Bronchial epithelial cell (primary cell): ENCODE data around the gene PER3. TPM values are rescaled to one million over a fixed set of nuclear protein-coding genes. Genes with fewer than 3 reads are reported as not detected.

Experiments
- DNase-seq: peaks from one replicate; pipeline ENCODE4 v3.0.0-alpha.2; 2010; ENCODE audit warnings: low read depth
- FAIRE-seq: peaks from 2 replicates; lab custom pipeline; 2011; peaks lifted over from hg19 to GRCh38; lab: Jason Lieb, UNC
- H3K27me3 ChIP-seq: 2 replicates; pipeline ENCODE4 v1.5.1; 2011; ENCODE audit warnings: low read length; ENCODE audit not compliant: control insufficient read depth, insufficient read depth
- H3K36me3 ChIP-seq: 2 replicates; pipeline ENCODE4 v1.5.1; 2011; ENCODE audit warnings: low read length; ENCODE audit not compliant: control insufficient read depth, insufficient read depth
- H3K4me3 ChIP-seq: 2 replicates; pipeline ENCODE4 v1.5.1; 2011; ENCODE audit warnings: mild to moderate bottlenecking, low read depth, low read length, control low read depth
- total RNA-seq: library from RNA; depleted of rRNA; stranded (reverse); fragments of >200 nt; gene quantifications from 2 replicates; pipeline ENCODE4 v1.2.1, GENCODE V29; 2014
- TF ChIP-seq, protein P1 (sequence below): IDR thresholded peaks from 2 replicates; pipeline ENCODE4 v1.5.1; 2011; ENCODE audit warnings: mild to moderate bottlenecking, moderate library complexity, low read length, control low read depth, inconsistent platforms; ENCODE audit not compliant: insufficient read depth, severe bottlenecking

Gene PER3
- total RNA-seq, 1 donor from 2014 or later = 4.5 TPM

DNA sequence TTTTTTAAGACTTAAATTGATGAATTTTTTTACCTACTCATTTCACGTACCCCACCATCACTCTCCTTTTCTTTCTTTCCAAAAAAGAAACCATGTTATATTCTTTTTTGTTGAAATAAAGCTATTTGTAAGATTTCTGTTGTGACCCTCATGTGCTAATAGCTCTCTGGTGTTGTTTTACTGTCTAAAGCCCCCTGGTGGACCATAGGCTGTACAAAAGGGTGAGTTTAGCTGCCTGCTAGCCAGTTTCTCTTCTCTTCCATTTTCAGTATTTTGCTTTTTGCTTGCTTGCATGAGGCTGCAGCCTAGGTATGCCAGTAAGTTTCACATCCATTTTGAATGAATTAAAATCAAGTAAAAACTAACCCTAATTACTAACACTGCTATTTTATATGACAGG lies 28.6 kb upstream of the PER3 start:
- FAIRE-seq = no peak
- TF ChIP-seq, protein P1, sequence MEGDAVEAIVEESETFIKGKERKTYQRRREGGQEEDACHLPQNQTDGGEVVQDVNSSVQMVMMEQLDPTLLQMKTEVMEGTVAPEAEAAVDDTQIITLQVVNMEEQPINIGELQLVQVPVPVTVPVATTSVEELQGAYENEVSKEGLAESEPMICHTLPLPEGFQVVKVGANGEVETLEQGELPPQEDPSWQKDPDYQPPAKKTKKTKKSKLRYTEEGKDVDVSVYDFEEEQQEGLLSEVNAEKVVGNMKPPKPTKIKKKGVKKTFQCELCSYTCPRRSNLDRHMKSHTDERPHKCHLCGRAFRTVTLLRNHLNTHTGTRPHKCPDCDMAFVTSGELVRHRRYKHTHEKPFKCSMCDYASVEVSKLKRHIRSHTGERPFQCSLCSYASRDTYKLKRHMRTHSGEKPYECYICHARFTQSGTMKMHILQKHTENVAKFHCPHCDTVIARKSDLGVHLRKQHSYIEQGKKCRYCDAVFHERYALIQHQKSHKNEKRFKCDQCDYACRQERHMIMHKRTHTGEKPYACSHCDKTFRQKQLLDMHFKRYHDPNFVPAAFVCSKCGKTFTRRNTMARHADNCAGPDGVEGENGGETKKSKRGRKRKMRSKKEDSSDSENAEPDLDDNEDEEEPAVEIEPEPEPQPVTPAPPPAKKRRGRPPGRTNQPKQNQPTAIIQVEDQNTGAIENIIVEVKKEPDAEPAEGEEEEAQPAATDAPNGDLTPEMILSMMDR = no peak
- DNase-seq = no peak
- H3K4me3 ChIP-seq = no peak overlapping the region
- H3K36me3 ChIP-seq = no peaks in the 10 kb centered on the region
- no peaks in the 10 kb centered on the region for H3K27me3 ChIP-seq

DNA sequence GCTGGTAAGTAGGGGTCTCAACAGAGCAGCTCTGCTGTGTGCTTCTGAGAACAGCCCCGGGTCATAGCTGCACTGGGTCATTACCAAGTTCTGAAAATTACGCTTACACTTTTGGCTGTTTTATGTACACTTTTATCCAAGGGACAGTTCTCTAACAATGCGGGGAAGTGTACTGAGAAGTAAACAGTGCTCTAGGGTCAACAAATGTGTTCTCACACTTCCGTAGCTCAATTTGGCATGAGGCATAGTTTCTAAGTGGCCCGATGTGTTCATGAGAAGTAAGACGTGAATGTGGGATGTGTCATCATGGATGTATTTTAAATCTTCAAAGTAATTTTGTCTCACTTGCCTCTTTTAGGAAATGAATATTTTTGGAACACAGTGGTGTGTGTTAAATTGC lies 23.8 kb upstream of the PER3 start:
- Histone ChIP-seq H3K36me3 (no peaks in the 10 kb centered on the region), H3K27me3 (no peaks in the 10 kb centered on the region), H3K4me3 (no peak overlapping the region)
- TF ChIP-seq, protein P1 = no peak
- DNase-seq = no peak
- no peak for FAIRE-seq

DNA sequence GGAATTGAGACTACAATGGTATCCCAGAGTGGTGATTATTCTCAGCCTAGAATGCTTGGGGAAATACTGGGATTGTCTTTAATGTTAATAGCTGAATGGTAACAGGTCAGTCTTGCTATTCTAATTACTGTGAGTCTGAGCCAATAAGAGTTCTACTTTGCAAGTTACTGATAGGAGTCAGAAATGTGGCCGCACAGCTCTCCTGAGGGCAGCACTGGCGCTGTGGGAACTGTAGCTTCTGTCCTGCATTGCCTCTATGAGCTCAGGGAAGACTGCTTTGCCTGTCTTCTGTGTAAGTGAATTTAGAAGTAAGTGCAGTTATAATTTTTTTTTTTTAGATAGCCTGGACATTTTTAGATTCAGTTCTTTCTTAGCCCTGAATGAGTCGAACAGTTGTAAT lies 23.0 kb upstream of the PER3 start:
- Histone ChIP-seq H3K27me3 (no peaks in the 10 kb centered on the region), H3K4me3 (no peak overlapping the region), H3K36me3 (no peaks in the 10 kb centered on the region)
- FAIRE-seq (no peak), DNase-seq (no peak)
- TF ChIP-seq, protein P1 = no peak

DNA sequence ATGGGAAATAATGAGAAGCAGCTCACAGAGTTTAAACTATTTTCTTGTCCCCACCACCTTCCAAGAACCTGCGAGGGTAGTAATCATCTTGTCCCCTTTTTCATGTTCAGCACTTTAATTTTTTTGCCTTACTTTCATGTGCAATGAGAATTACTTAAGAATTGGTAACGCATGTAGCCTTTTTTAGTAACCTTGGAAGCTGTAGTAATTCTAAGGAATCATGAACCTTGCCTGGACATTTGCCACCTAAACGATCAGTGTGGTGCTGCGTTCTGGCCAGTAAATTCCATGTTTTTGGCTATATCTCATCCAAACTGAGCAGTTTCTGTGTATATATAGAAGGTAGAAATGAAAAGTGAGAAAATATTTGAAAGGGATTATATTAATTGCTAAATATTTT lies 16.9 kb upstream of the PER3 start:
- DNase-seq (no peak), FAIRE-seq (no peak)
- H3K27me3 ChIP-seq = no peaks in the 10 kb centered on the region
- H3K36me3 ChIP-seq = no peaks in the 10 kb centered on the region
- no peak overlapping the region for H3K4me3 ChIP-seq
- TF ChIP-seq, protein P1 = no peak

DNA sequence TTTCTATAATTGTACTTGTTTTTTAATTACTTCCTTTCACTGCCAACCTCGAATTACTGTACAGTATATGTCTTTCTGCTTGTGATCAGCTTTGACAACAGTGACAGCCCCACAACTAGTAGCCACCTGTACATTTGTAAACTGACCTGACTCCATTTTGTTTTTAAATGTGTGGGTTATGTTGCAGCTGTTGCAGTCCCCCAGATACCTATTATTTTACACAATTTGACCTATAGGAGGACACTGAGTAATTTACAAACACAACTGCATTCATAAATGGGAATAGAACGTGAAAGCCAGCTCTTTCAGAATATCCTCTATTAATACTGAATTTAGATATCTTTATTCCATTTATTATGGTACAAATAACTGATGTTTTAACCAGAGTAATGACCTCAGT lies 15.5 kb upstream of the PER3 start:
- FAIRE-seq (no peak), DNase-seq (no peak)
- Histone ChIP-seq H3K27me3 (no peaks in the 10 kb centered on the region), H3K4me3 (no peak overlapping the region), H3K36me3 (no peaks in the 10 kb centered on the region)
- TF ChIP-seq, protein P1 = no peak

DNA sequence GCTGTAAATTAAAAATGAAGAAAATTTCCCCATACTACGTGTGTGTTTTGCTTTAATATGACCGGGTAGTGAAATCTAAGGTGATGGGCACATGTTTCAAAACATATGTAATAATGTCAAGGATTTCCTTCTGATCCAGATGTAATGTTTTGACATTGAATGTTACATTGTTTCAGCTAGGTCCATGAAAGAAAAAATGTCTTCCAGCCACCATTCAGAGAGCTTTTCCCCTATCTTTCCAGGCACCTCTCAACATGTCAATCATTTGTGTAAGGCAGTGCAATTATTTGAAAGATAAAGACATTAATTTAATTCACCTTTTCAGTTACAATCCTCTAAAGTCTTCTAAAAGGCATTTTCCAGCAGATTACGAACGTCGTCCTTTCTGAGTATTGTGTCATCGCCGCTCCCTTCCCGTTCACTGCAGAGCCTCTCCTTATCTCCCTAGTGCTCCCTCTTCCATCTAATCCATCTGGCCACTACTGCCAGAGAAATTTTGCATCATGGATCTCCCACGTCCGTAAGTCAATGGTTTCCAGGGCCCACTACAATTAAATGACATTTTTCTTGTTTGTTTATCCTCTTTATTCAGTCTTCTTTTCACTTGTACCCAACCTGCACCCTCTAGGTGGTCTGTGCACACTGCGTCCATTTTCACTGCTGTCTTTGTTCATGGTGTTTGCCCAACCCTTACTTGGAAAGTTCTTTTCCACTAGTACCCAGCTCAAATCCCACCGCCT lies 14.2 kb upstream of the PER3 start:
- no peak for DNase-seq
- peaks cover 1% of the 10 kb centered on the region for H3K36me3 ChIP-seq
- no peaks in the 10 kb centered on the region for H3K27me3 ChIP-seq
- H3K4me3 ChIP-seq = no peak overlapping the region
- TF ChIP-seq, protein P1 = no peak
- FAIRE-seq = no peak
